HEK293T (cell line): Measurements from ENCODE around the gene CHRDL1.

Source experiments
- CTCF ChIA-PET: fragments of 350-600 bp; formaldehyde crosslinking; extraction: SDS; loops from one replicate; lab custom pipeline; 2021; ENCODE audit warnings: antibody characterized with exemption, inconsistent platforms; lab: Yijun Ruan, JAX
- POLR2A ChIA-PET: fragments of 350-600 bp; formaldehyde crosslinking; extraction: SDS; loops from one replicate; lab custom pipeline; 2020; ENCODE audit warnings: antibody characterized with exemption, inconsistent platforms; lab: Yijun Ruan, JAX
- DNase-seq: peaks from one replicate; pipeline ENCODE4 v3.0.0; 2012; ENCODE audit warnings: mixed read lengths; ENCODE audit errors: extremely low spot score
- ARNT ChIP-seq: fragments of 450-650 bp; IDR thresholded peaks from 2 replicates; pipeline ENCODE4 v1.6.1; 2017; ENCODE audit warnings: mild to moderate bottlenecking
- BHLHE40 ChIP-seq: fragments of 450-650 bp; IDR thresholded peaks from 2 replicates; pipeline ENCODE4 v1.6.1; 2016; ENCODE audit warnings: mild to moderate bottlenecking, moderate library complexity, borderline replicate concordance
- CTBP1 ChIP-seq: fragments of 450-650 bp; IDR thresholded peaks from 2 replicates; pipeline ENCODE4 v1.6.1; 2016; ENCODE audit warnings: borderline replicate concordance
- ELF4 ChIP-seq: fragments of 450-650 bp; IDR thresholded peaks from 2 replicates; pipeline ENCODE4 v1.6.1; 2017; ENCODE audit warnings: antibody characterized with exemption
- FOXA1 ChIP-seq: fragments of 450-650 bp; IDR thresholded peaks from 2 replicates; pipeline ENCODE4 v1.6.1; 2016; ENCODE audit warnings: mild to moderate bottlenecking
- FOXK2 ChIP-seq: fragments of 450-650 bp; IDR thresholded peaks from 2 replicates; pipeline ENCODE4 v1.6.1; 2016; ENCODE audit warnings: mild to moderate bottlenecking
- FOXM1 ChIP-seq: fragments of 450-650 bp; IDR thresholded peaks from 2 replicates; pipeline ENCODE4 v1.6.1; 2017; ENCODE audit warnings: mild to moderate bottlenecking, borderline replicate concordance
- HDGF ChIP-seq: fragments of 450-650 bp; IDR thresholded peaks from 2 replicates; pipeline ENCODE4 v1.6.1; 2017; ENCODE audit warnings: antibody characterized with exemption, borderline replicate concordance
- L3MBTL2 ChIP-seq: fragments of 450-650 bp; conservative IDR thresholded peaks from 2 replicates; pipeline ENCODE4 v1.6.1; 2016; ENCODE audit warnings: mild to moderate bottlenecking
- LEF1 ChIP-seq: fragments of 450-650 bp; IDR thresholded peaks from 2 replicates; pipeline ENCODE4 v1.6.1; 2017; ENCODE audit warnings: mild to moderate bottlenecking, borderline replicate concordance
- NFRKB ChIP-seq: fragments of 450-650 bp; IDR thresholded peaks from 2 replicates; pipeline ENCODE4 v1.6.1; 2016; ENCODE audit warnings: mild to moderate bottlenecking, moderate library complexity
- PKNOX1 ChIP-seq: fragments of 450-650 bp; IDR thresholded peaks from 2 replicates; pipeline ENCODE4 v1.6.1; 2016
- SP1 ChIP-seq: fragments of 450-650 bp; IDR thresholded peaks from 2 replicates; pipeline ENCODE4 v1.6.1; 2017
- SUZ12 ChIP-seq: fragments of 450-650 bp; IDR thresholded peaks from 2 replicates; pipeline ENCODE4 v1.6.1; 2016; ENCODE audit warnings: mild to moderate bottlenecking
- TARDBP ChIP-seq: fragments of 450-650 bp; IDR thresholded peaks from 2 replicates; pipeline ENCODE4 v1.6.1; 2016
- ZNF384 ChIP-seq: fragments of 450-650 bp; IDR thresholded peaks from 2 replicates; pipeline ENCODE4 v1.6.1; 2016

The CHRDL1 gene

GRCh38 chrX:110703641-110704040 is 92.0 kb downstream of the CHRDL1 start:
- CTCF ChIA-PET: no interaction called here
- no peak for TF ChIP-seq TARDBP
- TF ChIP-seq BHLHE40: no peak
- TF ChIP-seq FOXA1: no peak
- TF ChIP-seq PKNOX1: no peak
- TF ChIP-seq ELF4: no peak
- no peak for TF ChIP-seq ZNF384
- TF ChIP-seq SUZ12: no peak
- no peak for TF ChIP-seq SP1
- no peak for TF ChIP-seq NFRKB
- no peak for TF ChIP-seq HDGF
- TF ChIP-seq FOXM1: no peak
- no peak for TF ChIP-seq LEF1
- no peak for DNase-seq
- POLR2A ChIA-PET: no interaction called here

GRCh38 chrX:110699109-110699508 is 96.5 kb downstream of the CHRDL1 start:
- TF ChIP-seq TARDBP (no peak), SP1 (no peak), BHLHE40 (no peak), FOXA1 (no peak), ARNT (no peak), PKNOX1 (no peak), CTBP1 (no peak), ZNF384 (no peak), L3MBTL2 (no peak), FOXM1 (no peak), FOXK2 (no peak), NFRKB (no peak), ELF4 (no peak), LEF1 (no peak), HDGF (no peak), SUZ12 (no peak)
- DNase-seq: no peak
- POLR2A ChIA-PET: no interaction called here
- CTCF ChIA-PET: no interaction called here

GRCh38 chrX:110698696-110699095 is 96.9 kb downstream of the CHRDL1 start:
- no peak for DNase-seq
- ChIA-PET POLR2A (no interaction called here), CTCF (no interaction called here)
- no peak for TF ChIP-seq CTBP1
- TF ChIP-seq FOXA1: no peak
- TF ChIP-seq SUZ12: no peak
- no peak for TF ChIP-seq FOXK2
- no peak for TF ChIP-seq LEF1
- no peak for TF ChIP-seq BHLHE40
- no peak for TF ChIP-seq PKNOX1
- TF ChIP-seq ELF4: no peak
- TF ChIP-seq HDGF: no peak
- no peak for TF ChIP-seq ZNF384
- no peak for TF ChIP-seq SP1
- TF ChIP-seq ARNT: no peak
- no peak for TF ChIP-seq NFRKB
- TF ChIP-seq L3MBTL2: no peak
- no peak for TF ChIP-seq FOXM1
- TF ChIP-seq TARDBP: no peak

- no peak for DNase-seq
- ChIA-PET POLR2A (no interaction called here), CTCF (no interaction called here)
- TF ChIP-seq TARDBP: no peak
- TF ChIP-seq ELF4: no peak
- TF ChIP-seq LEF1: no peak
- TF ChIP-seq CTBP1: no peak
- TF ChIP-seq PKNOX1: no peak
- TF ChIP-seq ARNT: no peak
- no peak for TF ChIP-seq SP1
- no peak for TF ChIP-seq SUZ12
- TF ChIP-seq FOXA1: no peak
- no peak for TF ChIP-seq BHLHE40
- TF ChIP-seq HDGF: no peak
- no peak for TF ChIP-seq ZNF384
- TF ChIP-seq L3MBTL2: no peak
- no peak for TF ChIP-seq FOXK2
- no peak for TF ChIP-seq NFRKB
- TF ChIP-seq FOXM1: no peak
These were observed 102.8 kb downstream of the CHRDL1 start for GRCh38 chrX:110692866-110693265.

GRCh38 chrX:110691446-110691845 is 104.2 kb downstream of the CHRDL1 start:
- POLR2A ChIA-PET: no interaction called here

GRCh38 chrX:110684653-110685052 is 111.0 kb downstream of the CHRDL1 start:
- ChIA-PET CTCF (no interaction called here), POLR2A (no interaction called here)
- TF ChIP-seq CTBP1: no peak
- no peak for TF ChIP-seq SUZ12
- DNase-seq: no peak

More at GRCh38 chrX:110691446-110691845, 104.2 kb downstream of the CHRDL1 start:
- CTCF ChIA-PET: interaction anchor here (0.8 to 1.4 kb wide), 2 partner anchors 113 to 156 kb away, joined by 3 read pairs; no protein-coding TSS in a partner anchor
- DNase-seq: no peak
- no peak for TF ChIP-seq BHLHE40
- no peak for TF ChIP-seq TARDBP
- TF ChIP-seq HDGF: no peak
- no peak for TF ChIP-seq ARNT
- no peak for TF ChIP-seq SP1
- TF ChIP-seq FOXA1: no peak
